Measurements from ENCODE around the gene HOXC13.

HOXC13 gene

GRCh38 chr12:53975479-53976152, 37.0 kb downstream of the HOXC13 start:
- Histone ChIP-seq H3K4me1 (ENCODE audit: control insufficient read depth in 1 of 2, insufficient read depth in 1 of 2, low read depth in 1 of 2, low read length in 1 of 2) (peaks cover 0 to 23% of the 10 kb centered on the region in 2 experiments), H3K9me3 (no peaks in the 10 kb centered on the region), H3K27ac (no peak overlapping the region), H3K27me3 (peaks cover 100% of the 10 kb centered on the region), H3K4me3 (ENCODE audit: low read depth in 1 of 2, low read length in 1 of 2) (no peak overlapping the region), H3K36me3 (no peaks in the 10 kb centered on the region)
- TF ChIP-seq CTCF (IDR thresholded peaks at IDR 0.05), result no peak

GRCh38 chr12:53976172-53976822, 37.7 kb downstream of the HOXC13 start:
- Histone ChIP-seq H3K4me3 (ENCODE audit: low read depth in 1 of 2, low read length in 1 of 2) (no peak overlapping the region), H3K27ac (no peak overlapping the region), H3K4me1 (ENCODE audit: control insufficient read depth in 1 of 2, insufficient read depth in 1 of 2, low read depth in 1 of 2, low read length in 1 of 2) (peaks cover 0 to 23% of the 10 kb centered on the region in 2 experiments), H3K9me3 (no peaks in the 10 kb centered on the region), H3K27me3 (peaks cover 100% of the 10 kb centered on the region), H3K36me3 (no peaks in the 10 kb centered on the region)
- no peak for TF ChIP-seq CTCF (IDR thresholded peaks at IDR 0.05)

GRCh38 chr12:53976823-53977595, 38.4 kb downstream of the HOXC13 start:
- no peak overlapping the region for H3K4me3 ChIP-seq (ENCODE audit: low read depth in 1 of 2, low read length in 1 of 2)
- no peak overlapping the region for H3K27ac ChIP-seq
- no peak for TF ChIP-seq CTCF (IDR thresholded peaks at IDR 0.05)
- peaks cover 100% of the 10 kb centered on the region for H3K27me3 ChIP-seq
- H3K9me3 ChIP-seq, result no peaks in the 10 kb centered on the region
- no peaks in the 10 kb centered on the region for H3K36me3 ChIP-seq
- H3K4me1 ChIP-seq (ENCODE audit: control insufficient read depth in 1 of 2, insufficient read depth in 1 of 2, low read depth in 1 of 2, low read length in 1 of 2), result peaks cover 0 to 23% of the 10 kb centered on the region in 2 experiments

GRCh38 chr12:53977596-53978445, 39.2 kb downstream of the HOXC13 start:
- Histone ChIP-seq H3K9me3 (no peaks in the 10 kb centered on the region), H3K4me3 (ENCODE audit: low read depth in 1 of 2, low read length in 1 of 2) (no peak overlapping the region), H3K27ac (no peak overlapping the region), H3K36me3 (no peaks in the 10 kb centered on the region), H3K4me1 (ENCODE audit: control insufficient read depth in 1 of 2, insufficient read depth in 1 of 2, low read depth in 1 of 2, low read length in 1 of 2) (peaks cover 0 to 23% of the 10 kb centered on the region in 2 experiments), H3K27me3 (peaks cover 100% of the 10 kb centered on the region)
- no peak for TF ChIP-seq CTCF (IDR thresholded peaks at IDR 0.05)
